ENCODE data around the gene NCKAP5. TPM values are rescaled to one million over a fixed set of nuclear protein-coding genes. Genes with fewer than 3 reads are reported as not detected.

Gene NCKAP5
- total RNA-seq, 1 donor from 2014 or later = 7.7 TPM

DNA sequence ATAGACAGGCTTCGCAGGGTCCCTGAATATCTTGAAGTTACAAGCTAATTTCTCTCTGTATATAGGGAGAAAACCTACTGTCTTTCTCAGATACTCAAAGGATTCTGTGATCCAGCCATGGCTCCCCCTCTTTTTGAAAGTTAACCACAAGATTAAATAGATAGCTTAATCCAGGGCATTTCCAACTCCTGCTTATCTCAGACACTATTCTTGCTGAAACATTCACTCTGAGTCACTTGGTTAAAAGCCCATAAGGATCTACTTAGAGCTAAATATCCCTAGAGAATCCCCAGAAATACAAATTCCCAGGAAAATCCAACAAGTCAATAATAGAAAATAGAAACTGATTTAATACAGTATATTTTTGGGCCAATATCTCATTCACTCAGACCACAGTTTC, 719.1 kb downstream of the NCKAP5 start:
- H3K9me3 Mint-ChIP-seq = no peaks in the 10 kb centered on the region
- DNase-seq (ENCODE audit: extremely low spot score, unreplicated experiment) = no peak
- TF ChIP-seq, protein P1, sequence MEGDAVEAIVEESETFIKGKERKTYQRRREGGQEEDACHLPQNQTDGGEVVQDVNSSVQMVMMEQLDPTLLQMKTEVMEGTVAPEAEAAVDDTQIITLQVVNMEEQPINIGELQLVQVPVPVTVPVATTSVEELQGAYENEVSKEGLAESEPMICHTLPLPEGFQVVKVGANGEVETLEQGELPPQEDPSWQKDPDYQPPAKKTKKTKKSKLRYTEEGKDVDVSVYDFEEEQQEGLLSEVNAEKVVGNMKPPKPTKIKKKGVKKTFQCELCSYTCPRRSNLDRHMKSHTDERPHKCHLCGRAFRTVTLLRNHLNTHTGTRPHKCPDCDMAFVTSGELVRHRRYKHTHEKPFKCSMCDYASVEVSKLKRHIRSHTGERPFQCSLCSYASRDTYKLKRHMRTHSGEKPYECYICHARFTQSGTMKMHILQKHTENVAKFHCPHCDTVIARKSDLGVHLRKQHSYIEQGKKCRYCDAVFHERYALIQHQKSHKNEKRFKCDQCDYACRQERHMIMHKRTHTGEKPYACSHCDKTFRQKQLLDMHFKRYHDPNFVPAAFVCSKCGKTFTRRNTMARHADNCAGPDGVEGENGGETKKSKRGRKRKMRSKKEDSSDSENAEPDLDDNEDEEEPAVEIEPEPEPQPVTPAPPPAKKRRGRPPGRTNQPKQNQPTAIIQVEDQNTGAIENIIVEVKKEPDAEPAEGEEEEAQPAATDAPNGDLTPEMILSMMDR (conservative IDR thresholded peaks at IDR 0.05) = no peak
- no peak overlapping the region for H3K4me3 Mint-ChIP-seq
- H3K36me3 Mint-ChIP-seq = no peaks in the 10 kb centered on the region
- H3K27me3 Mint-ChIP-seq = peaks cover 3% of the 10 kb centered on the region
- no peaks in the 10 kb centered on the region for H3K4me1 Mint-ChIP-seq (ENCODE audit: unreplicated experiment)
- no peak overlapping the region for H3K27ac Mint-ChIP-seq

DNA sequence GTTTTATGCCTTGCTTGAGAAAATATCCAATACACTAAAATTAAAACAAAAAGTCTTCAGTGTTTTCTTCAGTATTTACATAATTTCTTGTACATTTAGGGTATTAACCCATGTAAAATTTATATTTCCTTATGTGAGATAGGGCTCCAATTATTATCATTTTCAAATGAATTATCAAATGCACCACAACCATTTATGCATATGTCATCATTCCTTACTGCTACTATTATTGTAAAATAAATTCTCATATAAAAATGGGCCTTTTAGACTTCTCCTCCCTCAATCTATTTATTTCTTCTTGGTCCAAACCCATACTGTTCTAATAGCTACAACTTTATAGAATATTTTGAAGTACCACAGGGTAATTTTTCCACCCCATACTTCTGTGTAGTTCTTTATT, 722.9 kb downstream of the NCKAP5 start:
- Mint-ChIP-seq H3K4me1 (ENCODE audit: unreplicated experiment) (no peaks in the 10 kb centered on the region), H3K27ac (no peak overlapping the region), H3K36me3 (no peaks in the 10 kb centered on the region), H3K9me3 (no peaks in the 10 kb centered on the region), H3K4me3 (no peak overlapping the region), H3K27me3 (no peaks in the 10 kb centered on the region)
- TF ChIP-seq, protein P1 (conservative IDR thresholded peaks at IDR 0.05) = no peak
- DNase-seq (ENCODE audit: extremely low spot score, unreplicated experiment) = no peak

DNA sequence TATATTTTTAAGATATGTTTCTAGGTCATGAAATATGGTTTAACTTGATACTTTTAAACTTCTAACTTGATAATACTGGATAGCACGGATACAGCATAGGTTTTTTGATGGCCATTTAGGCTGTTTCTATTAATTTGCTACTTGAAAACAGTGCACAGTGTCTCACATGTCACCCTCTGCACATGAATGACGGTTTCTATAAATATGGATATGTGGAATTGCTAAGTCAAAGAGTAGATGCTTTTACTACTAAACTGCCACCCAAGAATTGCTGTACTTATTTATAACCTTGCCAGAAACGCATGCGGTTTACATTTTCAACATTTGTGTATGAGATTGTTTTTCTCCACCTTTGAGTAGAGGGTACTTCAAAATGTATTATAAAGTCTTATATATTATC, 723.7 kb downstream of the NCKAP5 start:
- no peak overlapping the region for H3K4me3 Mint-ChIP-seq
- TF ChIP-seq, protein P1 (conservative IDR thresholded peaks at IDR 0.05) = no peak
- no peaks in the 10 kb centered on the region for H3K27me3 Mint-ChIP-seq
- no peak overlapping the region for H3K27ac Mint-ChIP-seq
- DNase-seq (ENCODE audit: extremely low spot score, unreplicated experiment) = no peak
- H3K36me3 Mint-ChIP-seq = no peaks in the 10 kb centered on the region
- H3K4me1 Mint-ChIP-seq (ENCODE audit: unreplicated experiment) = no peaks in the 10 kb centered on the region
- no peaks in the 10 kb centered on the region for H3K9me3 Mint-ChIP-seq

DNA sequence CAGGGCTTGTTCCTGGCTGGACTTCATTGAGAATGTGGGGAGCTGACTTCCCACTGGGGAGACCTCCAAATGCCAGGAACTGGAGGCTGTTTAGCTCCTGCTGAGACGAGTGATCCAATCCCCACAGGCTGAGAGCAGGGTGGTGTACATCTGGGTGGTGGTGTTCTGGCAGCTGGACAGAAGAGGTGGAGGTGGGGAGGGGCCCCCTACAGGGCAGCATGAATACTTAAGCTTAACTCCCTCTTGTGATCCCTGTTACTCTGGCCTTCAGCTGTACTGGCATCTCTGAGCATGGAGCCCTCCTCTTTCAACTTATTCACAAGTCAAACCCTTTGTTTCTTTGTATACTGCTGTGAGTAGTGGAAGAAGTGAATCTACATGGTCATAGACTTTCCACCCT, 730.5 kb downstream of the NCKAP5 start:
- TF ChIP-seq, protein P1 (conservative IDR thresholded peaks at IDR 0.05) = no peak
- no peaks in the 10 kb centered on the region for H3K36me3 Mint-ChIP-seq
- no peaks in the 10 kb centered on the region for H3K27me3 Mint-ChIP-seq
- H3K4me1 Mint-ChIP-seq (ENCODE audit: unreplicated experiment) = no peaks in the 10 kb centered on the region
- H3K4me3 Mint-ChIP-seq = no peak overlapping the region
- peaks cover 22% of the 10 kb centered on the region for H3K9me3 Mint-ChIP-seq
- H3K27ac Mint-ChIP-seq = no peak overlapping the region
- DNase-seq (ENCODE audit: extremely low spot score, unreplicated experiment) = no peak

DNA sequence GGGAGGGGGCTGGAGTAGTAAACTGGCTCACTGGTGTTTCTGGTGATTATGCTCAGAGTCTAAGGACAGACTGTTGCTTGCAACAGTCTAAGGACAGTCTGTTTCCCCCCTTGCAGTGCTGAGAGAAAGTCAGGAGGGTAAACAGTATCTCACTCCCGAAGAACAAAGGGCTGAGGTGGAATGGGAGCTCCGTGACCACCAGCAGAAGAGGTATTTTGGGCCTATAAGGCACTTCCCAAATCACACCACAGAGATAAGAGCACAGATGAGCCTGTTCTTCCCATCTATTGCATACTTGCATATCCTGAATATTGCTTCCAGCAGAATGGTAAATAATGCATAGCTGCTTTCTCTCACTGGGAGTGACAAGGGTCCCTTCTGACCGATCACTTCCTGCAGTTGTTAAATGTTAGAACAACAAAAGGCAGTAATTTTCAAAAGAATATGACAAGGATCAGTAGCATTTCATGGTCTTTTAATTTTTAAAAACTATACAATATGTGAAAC, 737.9 kb downstream of the NCKAP5 start:
- TF ChIP-seq, protein P1 (conservative IDR thresholded peaks at IDR 0.05) = no peak
- Mint-ChIP-seq H3K9me3 (peaks cover 13% of the 10 kb centered on the region), H3K36me3 (peaks cover 4% of the 10 kb centered on the region), H3K4me3 (no peak overlapping the region), H3K27ac (no peak overlapping the region), H3K27me3 (no peaks in the 10 kb centered on the region), H3K4me1 (ENCODE audit: unreplicated experiment) (no peaks in the 10 kb centered on the region)
- no peak for DNase-seq (ENCODE audit: extremely low spot score, unreplicated experiment)

DNA sequence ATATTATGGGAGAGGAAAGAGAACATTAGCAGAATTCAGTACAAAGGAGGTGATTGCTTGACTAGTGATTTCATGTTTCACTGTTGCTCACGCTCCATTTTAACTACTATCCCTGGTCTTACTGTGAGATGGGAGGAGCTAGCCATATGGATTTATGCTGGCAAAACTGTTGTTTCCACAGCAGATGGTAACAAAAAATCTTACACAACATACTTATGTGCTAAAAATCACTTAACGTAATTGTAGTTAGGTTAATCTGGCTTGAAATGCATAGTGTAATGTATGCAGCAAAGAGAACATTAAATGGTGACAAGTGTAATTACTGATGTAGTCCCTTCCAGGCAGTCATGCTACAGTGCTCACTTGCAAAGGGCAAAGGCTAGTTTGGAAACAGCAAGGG, 742.7 kb downstream of the NCKAP5 start:
- no peak for DNase-seq (ENCODE audit: extremely low spot score, unreplicated experiment)
- Mint-ChIP-seq H3K27ac (no peak overlapping the region), H3K9me3 (peaks cover 4% of the 10 kb centered on the region), H3K36me3 (peaks cover 4% of the 10 kb centered on the region), H3K4me1 (ENCODE audit: unreplicated experiment) (no peaks in the 10 kb centered on the region), H3K27me3 (no peaks in the 10 kb centered on the region), H3K4me3 (no peak overlapping the region)
- TF ChIP-seq, protein P1 (conservative IDR thresholded peaks at IDR 0.05) = no peak
